Measurements from ENCODE around the gene ADAMTS6.
"Not testable (repeated sequence)": the region's sequence is repeated elsewhere in the genome, so short reads cannot be mapped to it uniquely, and the experiment has no call there.

Gene ADAMTS6

GRCh38 chr5:65489119-65489518, 7.4 kb upstream of the ADAMTS6 start:
- in situ Hi-C loops (cut with HindIII; ENCODE audit: low sequenced_read_pairs), result loop anchor here (25.0 kb wide), 1 partner anchor 677 kb away; no protein-coding TSS in a partner anchor
- no peak for TF ChIP-seq CTCF (IDR thresholded peaks at IDR 0.05; ENCODE audit: low read depth, low read length, missing control alignments)
- H3K4me3 ChIP-seq (ENCODE audit: low read depth, low read length), result no peak overlapping the region
- DNase-seq (ENCODE audit: low read depth), result no peak

DNA sequence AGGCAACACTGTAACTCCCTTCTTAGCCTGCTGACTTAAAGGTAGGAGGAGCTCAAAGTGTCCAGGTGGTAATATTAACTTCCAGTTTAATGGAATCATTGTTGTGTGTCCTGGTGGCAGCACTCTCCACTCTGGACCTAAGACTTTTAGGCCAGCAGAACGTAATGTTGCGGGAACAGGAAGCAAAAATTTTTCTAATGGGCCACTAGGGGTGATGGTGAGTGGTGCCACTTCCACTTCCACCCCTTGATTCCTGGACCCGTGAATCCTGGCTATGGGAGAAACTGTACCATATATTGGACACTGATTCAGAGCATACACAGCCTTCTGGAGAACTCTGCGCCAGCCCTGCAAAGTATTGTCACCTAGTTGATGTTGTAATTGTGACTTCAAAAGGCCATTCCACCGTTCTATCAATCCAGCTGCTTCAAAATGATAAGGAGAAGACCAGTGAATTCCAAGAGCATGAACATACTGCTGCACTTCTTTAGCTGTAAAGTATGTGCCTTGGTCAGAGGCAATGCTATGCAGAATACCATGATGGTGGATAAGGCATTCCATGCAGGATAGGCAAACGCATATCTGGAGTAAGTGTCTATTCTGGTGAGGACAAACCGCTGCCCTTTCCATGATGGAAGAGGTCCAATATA, 6.4 kb upstream of the ADAMTS6 start:
- not testable (repeated sequence) for DNase-seq (ENCODE audit: low read depth); H3K4me3 ChIP-seq (ENCODE audit: low read depth, low read length)
- in situ Hi-C loops (cut with HindIII; ENCODE audit: low sequenced_read_pairs), result loop anchor here (25.0 kb wide), 1 partner anchor 676 kb away; no protein-coding TSS in a partner anchor

DNA sequence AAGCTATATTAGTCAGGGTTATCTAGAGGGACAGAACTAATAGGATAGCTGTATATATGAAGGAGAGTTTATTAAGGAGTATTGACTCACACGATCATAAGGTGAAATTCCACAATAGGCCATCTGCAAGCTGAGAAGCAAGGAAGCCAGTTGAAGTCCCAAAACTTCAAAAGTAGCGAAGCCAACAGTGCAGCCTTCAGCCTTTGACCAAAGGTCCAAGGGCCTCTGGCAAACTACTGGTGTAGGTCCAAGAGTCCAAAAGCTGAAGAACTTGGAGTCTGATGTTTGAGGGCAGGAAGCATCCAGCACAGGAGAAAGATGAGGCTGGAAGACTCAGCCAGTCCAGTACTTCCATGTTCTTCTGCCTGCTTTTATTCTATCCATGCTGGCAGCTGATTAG, 5.1 kb upstream of the ADAMTS6 start:
- not testable (repeated sequence) for DNase-seq (ENCODE audit: low read depth); H3K4me3 ChIP-seq (ENCODE audit: low read depth, low read length)
- in situ Hi-C loops (cut with HindIII; ENCODE audit: low sequenced_read_pairs), result loop anchor here (25.0 kb wide), 1 partner anchor 675 kb away; no protein-coding TSS in a partner anchor

- in situ Hi-C loops (cut with HindIII; ENCODE audit: low sequenced_read_pairs), result loop anchor here (25.0 kb wide), 1 partner anchor 673 kb away; no protein-coding TSS in a partner anchor
- H3K4me3 ChIP-seq (ENCODE audit: low read depth, low read length), result no peak overlapping the region
- TF ChIP-seq CTCF (IDR thresholded peaks at IDR 0.05; ENCODE audit: low read depth, low read length, missing control alignments), result no peak
- no peak for DNase-seq (ENCODE audit: low read depth)
Measured at GRCh38 chr5:65485405-65485804, 3.7 kb upstream of the ADAMTS6 start.

DNA sequence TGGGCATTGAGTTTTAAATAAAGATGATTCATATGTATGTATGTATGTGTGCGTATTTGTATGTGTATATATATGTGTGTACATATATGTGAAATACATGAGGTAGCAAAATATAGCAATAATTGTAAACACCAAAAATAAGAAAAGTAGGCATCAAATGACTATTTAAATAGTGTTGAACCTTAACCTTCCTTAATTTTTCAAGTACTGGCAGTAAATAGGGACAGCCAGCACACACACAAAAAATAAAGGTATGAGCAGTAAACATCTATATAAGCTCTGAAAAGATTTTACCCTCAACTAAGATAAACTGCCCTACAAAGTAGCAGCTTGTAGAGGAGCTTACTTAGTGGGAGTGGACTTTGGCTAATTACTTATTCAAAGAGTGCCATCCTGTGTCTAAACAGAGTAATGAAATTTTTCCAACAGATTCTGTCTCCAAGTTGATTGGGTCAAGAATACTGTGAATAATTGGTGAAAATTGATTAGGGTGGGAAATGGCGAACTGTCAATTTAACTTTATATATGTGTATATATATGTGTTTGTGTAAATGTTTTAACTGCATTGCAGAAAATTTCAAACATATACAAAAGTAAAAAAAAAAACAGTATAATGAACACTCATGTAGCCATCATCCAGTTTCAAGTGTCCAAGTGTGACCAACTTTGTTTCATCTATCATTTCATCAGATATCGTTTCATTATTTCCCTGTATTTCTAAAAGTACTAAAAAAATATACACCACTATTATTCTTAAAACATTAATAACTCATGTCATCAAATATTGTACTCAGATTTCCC, 2.0 kb upstream of the ADAMTS6 start:
- peak; percentile 45 for TF ChIP-seq CTCF (IDR thresholded peaks at IDR 0.05; ENCODE audit: low read depth, low read length, missing control alignments)
- in situ Hi-C loops (cut with HindIII; ENCODE audit: low sequenced_read_pairs), result loop anchor here (5.0 to 25.0 kb wide), 4 partner anchors 356 to 671 kb away; no protein-coding TSS in a partner anchor
- H3K4me3 ChIP-seq (ENCODE audit: low read depth, low read length), result peak overlapping the region; percentile 59
- peak; percentile 53 for DNase-seq (ENCODE audit: low read depth)

DNA sequence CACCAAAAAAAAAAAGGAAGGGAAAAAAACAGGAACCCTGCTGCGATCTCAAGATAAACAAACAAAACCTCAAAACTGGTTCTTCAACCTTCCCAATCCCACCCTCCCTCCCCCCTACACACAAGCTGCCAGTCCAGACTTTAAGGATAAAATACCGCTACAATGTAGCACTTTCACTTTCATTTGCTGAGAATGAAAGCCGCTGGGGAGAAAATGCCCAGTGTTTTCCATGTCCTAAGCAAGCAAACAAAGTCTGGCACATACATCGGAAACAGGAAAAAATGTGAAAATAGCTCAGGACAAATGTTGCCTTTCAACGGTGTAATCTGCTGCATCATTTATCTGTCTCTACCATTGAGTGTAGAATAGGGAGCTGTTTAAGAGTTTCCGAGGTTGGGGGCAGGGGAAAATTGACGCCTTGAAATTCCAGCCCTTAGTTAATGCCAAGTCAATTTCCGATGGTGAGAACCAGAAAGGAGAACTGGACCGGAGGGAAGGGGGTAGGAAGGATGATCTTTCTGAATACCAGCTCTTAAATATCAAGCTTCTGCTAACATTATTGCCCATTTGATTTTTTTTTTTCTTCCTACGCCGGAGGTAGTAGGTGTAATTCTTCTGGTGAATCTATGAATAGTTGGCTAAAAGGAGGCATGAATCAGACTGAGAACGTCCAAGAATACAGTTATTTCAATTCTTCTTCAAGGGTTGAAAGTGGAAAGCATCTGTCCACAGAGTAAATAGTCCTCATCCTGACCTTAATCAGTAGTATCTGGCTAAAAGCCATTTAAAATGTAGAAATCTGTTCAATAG, 1.2 kb upstream of the ADAMTS6 start:
- peak; percentile 51 for DNase-seq (ENCODE audit: low read depth)
- TF ChIP-seq CTCF (IDR thresholded peaks at IDR 0.05; ENCODE audit: low read depth, low read length, missing control alignments), result no peak
- in situ Hi-C loops (cut with HindIII; ENCODE audit: low sequenced_read_pairs), result loop anchor here (5.0 to 25.0 kb wide), 4 partner anchors 356 to 671 kb away; no protein-coding TSS in a partner anchor

DNA sequence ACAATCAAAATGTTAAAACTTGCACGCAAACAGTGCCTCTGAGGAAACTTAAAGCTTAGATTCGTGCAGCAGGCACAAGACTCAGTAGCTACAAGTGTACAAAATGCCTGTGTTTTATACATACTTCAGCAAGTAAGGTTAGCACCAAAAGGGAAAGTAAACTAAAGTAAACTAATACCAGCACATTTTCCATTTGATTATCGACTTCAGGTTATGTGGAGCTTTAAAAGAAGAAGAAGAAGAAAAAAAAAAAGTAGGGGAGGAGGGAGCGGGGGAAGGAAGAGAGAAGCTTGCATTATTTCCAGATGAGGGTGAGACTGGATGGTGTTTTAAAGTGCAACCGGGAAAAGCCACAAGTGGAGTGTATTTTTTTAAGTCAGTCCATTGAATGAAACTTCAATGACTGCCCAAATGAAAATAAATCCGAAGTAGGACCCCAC, 596 bp upstream of the ADAMTS6 start:
- in situ Hi-C loops (cut with HindIII; ENCODE audit: low sequenced_read_pairs), result loop anchor here (5.0 to 25.0 kb wide), 4 partner anchors 355 to 670 kb away; no protein-coding TSS in a partner anchor
- DNase-seq (ENCODE audit: low read depth), result no peak
- TF ChIP-seq CTCF (IDR thresholded peaks at IDR 0.05; ENCODE audit: low read depth, low read length, missing control alignments), result no peak

More for the DNA sequence above, 1.2 kb upstream of the ADAMTS6 start:
- peak overlapping the region; percentile 59 for H3K4me3 ChIP-seq (ENCODE audit: low read depth, low read length)

More for the DNA sequence above, 596 bp upstream of the ADAMTS6 start:
- peak overlapping the region; percentile 59 for H3K4me3 ChIP-seq (ENCODE audit: low read depth, low read length)

Measured in astrocyte of the cerebellum (primary cell).